Measurements from ENCODE around the gene GRIK1.

- TF ChIP-seq POLR2A (IDR thresholded peaks at IDR 0.05) (no peak), CTCF (IDR thresholded peaks at IDR 0.05) (no peak), POLR2AphosphoS5 (IDR thresholded peaks at IDR 0.05; ENCODE audit: insufficient read depth in 1 of 2, low read depth in 1 of 2) (no peak)
Measured at GRCh38 chr21:29638761-29639327, 301.0 kb downstream of the GRIK1 start.

Data from vagina (tissue), 2 donors.